ENCODE results near the gene OASL.
A peak's percentile ranks its signal among the peaks of the same experiment; 100 is the strongest.

Gene OASL

DNA sequence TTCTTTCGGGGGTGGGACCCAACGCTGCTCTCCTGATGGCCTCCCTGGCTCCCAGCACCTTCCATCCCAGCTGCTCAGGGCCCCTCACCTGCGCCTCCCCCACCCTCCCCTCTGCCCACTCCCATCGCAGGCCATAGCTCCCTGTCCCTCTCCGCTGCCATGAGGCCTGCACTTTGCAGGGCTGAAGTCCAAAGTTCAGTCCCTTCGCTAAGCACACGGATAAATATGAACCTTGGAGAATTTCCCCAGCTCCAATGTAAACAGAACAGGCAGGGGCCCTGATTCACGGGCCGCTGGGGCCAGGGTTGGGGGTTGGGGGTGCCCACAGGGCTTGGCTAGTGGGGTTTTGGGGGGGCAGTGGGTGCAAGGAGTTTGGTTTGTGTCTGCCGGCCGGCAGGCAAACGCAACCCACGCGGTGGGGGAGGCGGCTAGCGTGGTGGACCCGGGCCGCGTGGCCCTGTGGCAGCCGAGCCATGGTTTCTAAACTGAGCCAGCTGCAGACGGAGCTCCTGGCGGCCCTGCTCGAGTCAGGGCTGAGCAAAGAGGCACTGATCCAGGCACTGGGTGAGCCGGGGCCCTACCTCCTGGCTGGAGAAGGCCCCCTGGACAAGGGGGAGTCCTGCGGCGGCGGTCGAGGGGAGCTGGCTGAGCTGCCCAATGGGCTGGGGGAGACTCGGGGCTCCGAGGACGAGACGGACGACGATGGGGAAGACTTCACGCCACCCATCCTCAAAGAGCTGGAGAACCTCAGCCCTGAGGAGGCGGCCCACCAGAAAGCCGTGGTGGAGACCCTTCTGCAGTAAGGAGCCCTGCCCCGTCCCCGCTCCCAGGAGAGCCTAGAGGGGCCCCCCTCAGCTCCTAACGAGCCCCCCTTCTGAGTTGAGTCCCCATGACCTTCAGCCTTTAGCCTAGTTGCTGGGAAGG, 60.5 kb downstream of the OASL start, which contains the start of gene HNF1A:
HNF1A (plus strand) TSS at position 248 of the 924 bp plus-strand sequence; CDS start at position 474, 226 bp downstream.
- H3K9me3 Mint-ChIP-seq = no peaks in the 10 kb centered on the region
- no peak within 1 kb of the TSS for H3K27ac Mint-ChIP-seq (ENCODE audit: low read depth)
- H3K27me3 Mint-ChIP-seq = no peaks in the 10 kb centered on the region
- no peak for ATAC-seq (replicated peaks; ENCODE audit: extremely low read depth, poor library complexity, severe bottlenecking)
- no peaks in the 10 kb centered on the region for H3K4me1 Mint-ChIP-seq
- DNase-seq (ENCODE audit: low spot score in 2 of 2) = no peak
- no peak within 1 kb of the TSS for H3K4me3 Mint-ChIP-seq
- peaks cover 2% of the 10 kb centered on the region for H3K36me3 Mint-ChIP-seq (ENCODE audit: insufficient read depth)

DNA sequence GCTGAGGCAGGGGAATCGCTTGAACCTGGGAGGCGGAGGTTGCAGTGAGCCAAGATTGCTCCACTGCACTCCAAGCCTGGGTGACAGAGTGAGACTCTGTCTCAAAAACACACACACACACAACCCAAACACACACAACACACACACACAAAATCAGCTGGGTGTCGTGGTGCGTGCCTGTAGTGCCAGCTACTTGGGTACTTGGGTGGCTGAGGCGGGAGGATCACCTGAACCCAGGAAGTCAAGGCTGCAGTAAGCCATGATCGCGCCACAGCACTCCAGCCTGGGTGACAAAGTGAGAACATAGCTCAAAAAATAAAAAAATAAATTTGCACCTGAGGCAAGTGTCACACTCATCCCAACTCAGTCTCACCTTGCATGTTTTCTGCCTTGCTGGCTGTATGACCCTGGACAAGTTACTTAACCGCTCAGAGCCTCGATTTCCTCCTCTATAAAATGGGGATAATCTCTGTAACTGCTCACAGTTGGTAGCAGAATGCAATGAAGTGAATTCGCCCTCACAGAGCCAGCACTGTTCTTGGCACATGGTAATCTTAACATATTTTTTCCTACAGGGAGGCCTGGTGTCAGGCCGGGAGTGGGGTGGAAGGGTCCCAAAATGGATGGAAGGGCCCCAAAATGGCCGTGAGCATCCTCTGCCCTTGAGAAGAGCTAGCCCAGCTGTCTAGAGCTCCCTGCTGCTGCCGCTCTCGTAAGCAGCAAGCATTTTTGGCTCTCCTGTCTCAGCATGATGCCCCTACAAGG, 61.3 kb downstream of the OASL start:
- Mint-ChIP-seq H3K36me3 (ENCODE audit: insufficient read depth) (no peaks in the 10 kb centered on the region), H3K4me3 (no peak overlapping the region), H3K9me3 (no peaks in the 10 kb centered on the region), H3K27me3 (no peaks in the 10 kb centered on the region), H3K4me1 (no peaks in the 10 kb centered on the region), H3K27ac (ENCODE audit: low read depth) (no peak overlapping the region)
- DNase-seq (ENCODE audit: low spot score in 2 of 2) = no peak
- ATAC-seq (replicated peaks; ENCODE audit: extremely low read depth, poor library complexity, severe bottlenecking) = no peak

DNA sequence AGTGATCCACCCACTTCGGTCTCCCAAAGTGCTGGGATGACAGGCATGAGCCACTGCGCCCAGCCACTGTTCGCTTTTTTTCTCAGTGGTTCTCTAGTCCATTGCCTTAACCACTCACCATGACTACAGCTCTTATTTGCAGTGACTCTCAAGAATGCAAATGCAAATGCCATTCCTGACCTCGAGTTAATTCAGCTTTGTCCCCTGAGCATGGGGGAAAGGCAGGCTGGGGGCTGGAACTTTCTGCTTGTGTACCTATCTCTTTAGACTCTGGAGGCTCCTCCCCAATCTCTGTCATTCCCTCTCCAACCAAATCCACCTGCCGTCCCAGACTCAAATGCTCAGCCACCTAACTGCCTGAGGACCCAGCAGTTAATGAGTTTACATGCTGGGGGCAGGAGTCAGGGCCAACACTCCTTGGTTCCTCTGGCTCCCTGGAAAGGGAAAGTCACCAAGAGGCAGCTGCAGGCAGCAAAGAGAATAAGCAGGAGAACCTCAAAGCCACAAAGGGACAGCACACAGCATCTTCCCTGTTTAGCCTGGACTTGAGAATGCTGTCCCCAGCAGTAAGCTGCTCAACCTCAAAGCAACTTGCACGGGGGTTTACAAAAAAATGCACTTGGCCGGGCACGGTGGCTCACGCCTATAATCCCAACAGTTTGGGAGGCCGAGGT, 66.0 kb downstream of the OASL start:
- ATAC-seq (replicated peaks; ENCODE audit: extremely low read depth, poor library complexity, severe bottlenecking) (no peak), DNase-seq (ENCODE audit: low spot score in 2 of 2) (no peak)
- H3K36me3 Mint-ChIP-seq (ENCODE audit: insufficient read depth) = no peaks in the 10 kb centered on the region
- H3K4me1 Mint-ChIP-seq = no peaks in the 10 kb centered on the region
- H3K27me3 Mint-ChIP-seq = no peaks in the 10 kb centered on the region
- no peak overlapping the region for H3K27ac Mint-ChIP-seq (ENCODE audit: low read depth)
- no peak overlapping the region for H3K4me3 Mint-ChIP-seq
- H3K9me3 Mint-ChIP-seq = no peaks in the 10 kb centered on the region

DNA sequence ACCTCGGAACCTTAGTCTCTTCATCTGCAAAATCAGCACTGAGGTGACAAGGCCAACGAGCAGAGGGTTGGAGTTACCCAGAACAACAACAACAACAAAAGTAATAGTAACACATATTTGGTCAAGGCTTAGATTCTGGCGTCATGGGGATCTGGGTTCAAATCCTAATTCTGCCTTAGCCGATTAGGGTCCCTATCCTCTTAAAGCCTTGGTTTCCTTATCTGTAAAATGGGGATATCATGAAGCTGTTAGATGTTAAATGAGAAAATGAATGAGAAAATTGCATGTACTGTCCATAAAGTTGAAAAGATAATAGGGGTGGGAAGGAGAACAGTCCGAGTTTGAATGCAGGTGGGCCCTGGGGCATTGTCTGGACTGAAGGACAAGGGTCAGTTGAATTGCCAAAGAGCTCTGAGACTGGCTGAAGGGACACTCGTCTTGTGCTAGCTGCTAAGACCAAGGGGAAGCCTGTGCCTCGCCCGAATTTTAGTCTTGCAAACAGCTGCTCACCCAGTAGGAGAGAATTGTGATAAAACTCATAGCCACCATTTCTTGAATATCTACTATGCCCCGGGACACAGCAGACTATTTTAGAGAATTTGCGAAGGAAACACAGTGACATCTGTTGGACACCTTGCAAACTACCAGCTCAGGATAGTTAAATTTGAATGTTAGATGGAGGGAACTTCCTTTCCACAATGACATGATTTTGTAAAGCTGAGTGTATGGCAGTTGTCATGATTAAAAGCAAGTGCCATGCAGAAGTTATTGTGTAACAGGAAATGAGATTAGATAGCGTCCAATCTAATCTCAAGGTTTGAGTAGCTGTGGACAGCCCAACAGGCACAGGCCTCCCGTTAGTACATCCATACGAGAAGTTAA, 67.5 kb downstream of the OASL start:
- Mint-ChIP-seq H3K27ac (ENCODE audit: low read depth) (no peak overlapping the region), H3K4me3 (no peak overlapping the region), H3K27me3 (no peaks in the 10 kb centered on the region), H3K4me1 (no peaks in the 10 kb centered on the region), H3K36me3 (ENCODE audit: insufficient read depth) (no peaks in the 10 kb centered on the region), H3K9me3 (no peaks in the 10 kb centered on the region)
- peak; percentile 72 for ATAC-seq (replicated peaks; ENCODE audit: extremely low read depth, poor library complexity, severe bottlenecking)
- DNase-seq (ENCODE audit: low spot score in 2 of 2) = peak in 1 of 2 donors; percentile 24

DNA sequence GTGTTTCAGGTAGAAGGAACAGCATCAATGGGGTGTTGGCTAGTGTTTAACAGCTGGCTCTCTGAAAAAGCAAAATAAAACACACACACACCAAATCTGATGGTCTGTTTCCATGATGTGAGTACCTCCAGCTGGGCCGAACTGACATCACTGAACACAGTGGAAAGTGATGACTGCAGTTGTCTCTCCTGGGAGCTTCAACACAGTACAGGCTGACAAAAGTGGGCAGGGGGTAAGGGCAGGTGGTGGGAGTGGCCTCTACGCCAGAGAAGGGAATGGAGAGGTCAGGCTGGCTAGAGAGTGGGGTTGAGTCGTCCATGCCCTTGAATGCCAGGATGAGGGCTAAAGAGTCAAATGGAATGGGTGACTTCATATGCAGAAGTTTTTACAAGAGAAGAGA, 68.7 kb downstream of the OASL start:
- Mint-ChIP-seq H3K4me3 (no peak overlapping the region), H3K27ac (ENCODE audit: low read depth) (no peak overlapping the region), H3K9me3 (no peaks in the 10 kb centered on the region), H3K27me3 (no peaks in the 10 kb centered on the region), H3K4me1 (no peaks in the 10 kb centered on the region), H3K36me3 (ENCODE audit: insufficient read depth) (no peaks in the 10 kb centered on the region)
- DNase-seq (ENCODE audit: low spot score in 2 of 2) (no peak), ATAC-seq (replicated peaks; ENCODE audit: extremely low read depth, poor library complexity, severe bottlenecking) (no peak)

Data from central memory CD8-positive, alpha-beta T cell (primary cell).